ENCODE results near the gene AVPI1.
A peak's percentile ranks its signal among the peaks of the same experiment; 100 is the strongest.

AVPI1 gene

GRCh38 chr10:97686962-97687784 is at the start of gene AVPI1:
AVPI1 (minus strand) TSS chr10:97687241; CDS start chr10:97679905, 7,336 bp downstream.
- DNase-seq, result peak; percentile 96

DNA sequence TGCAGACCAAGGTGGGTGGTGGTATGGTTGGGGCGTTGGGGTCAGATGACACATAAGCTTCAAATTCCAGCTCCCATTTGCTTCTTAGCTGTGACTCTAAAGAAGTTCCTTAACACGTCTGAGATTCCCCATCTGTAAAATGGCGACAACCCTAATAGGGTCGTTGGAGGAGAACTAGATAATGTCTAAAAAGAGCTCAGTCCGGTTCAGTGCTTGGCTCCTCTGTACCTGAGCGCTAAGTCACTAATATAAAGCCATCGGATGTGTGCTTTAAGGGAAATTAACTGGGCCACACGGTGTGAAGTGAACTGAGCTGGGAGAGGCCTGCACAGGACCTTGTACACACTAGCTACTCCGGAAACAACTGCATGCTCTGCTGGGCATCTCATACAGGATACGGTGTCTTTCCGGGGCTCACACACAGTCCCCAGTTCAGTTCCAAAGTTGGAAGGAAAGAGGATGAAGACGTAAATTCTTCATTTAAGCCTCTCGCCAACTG is 49.4 kb upstream of the AVPI1 start:
- DNase-seq, result no peak

GRCh38 chr10:97734021-97734420 is 47.0 kb upstream of the AVPI1 start:
- no peak for DNase-seq

DNA sequence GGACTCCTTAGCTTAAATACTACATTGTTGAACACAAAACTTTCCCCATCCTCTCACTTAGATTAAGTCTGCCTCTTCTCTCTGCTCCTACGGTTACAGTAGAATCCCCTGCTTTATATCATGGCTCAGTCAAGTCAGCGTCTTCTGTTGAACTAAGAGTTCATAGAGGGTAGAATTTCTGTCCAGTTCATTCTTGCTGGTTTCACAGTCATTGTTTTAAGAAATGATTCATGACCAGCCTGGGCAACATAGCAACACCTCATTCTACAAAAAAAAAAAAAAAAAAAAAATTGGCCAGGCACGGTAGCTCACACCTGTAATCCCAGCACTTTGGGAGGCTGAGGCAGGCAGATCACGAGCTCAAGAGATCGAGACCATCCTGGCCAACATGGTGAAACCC is 46.2 kb upstream of the AVPI1 start:
- no peak for DNase-seq

DNA sequence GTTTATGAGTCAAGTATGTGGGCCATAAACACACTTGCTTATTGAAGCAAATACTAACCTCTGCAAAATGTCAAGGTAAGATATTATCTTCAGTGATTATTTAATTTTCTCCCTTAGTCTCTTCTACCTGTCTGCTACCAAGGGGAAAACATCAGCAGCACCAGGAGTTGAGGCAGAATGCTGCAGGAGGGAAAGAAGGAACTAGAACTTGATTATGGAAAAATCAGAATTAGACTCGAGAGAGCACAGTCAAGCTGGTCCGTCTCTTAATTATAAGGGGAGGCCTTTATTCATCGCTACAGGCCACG is 45.0 kb upstream of the AVPI1 start:
- DNase-seq, result no peak

DNA sequence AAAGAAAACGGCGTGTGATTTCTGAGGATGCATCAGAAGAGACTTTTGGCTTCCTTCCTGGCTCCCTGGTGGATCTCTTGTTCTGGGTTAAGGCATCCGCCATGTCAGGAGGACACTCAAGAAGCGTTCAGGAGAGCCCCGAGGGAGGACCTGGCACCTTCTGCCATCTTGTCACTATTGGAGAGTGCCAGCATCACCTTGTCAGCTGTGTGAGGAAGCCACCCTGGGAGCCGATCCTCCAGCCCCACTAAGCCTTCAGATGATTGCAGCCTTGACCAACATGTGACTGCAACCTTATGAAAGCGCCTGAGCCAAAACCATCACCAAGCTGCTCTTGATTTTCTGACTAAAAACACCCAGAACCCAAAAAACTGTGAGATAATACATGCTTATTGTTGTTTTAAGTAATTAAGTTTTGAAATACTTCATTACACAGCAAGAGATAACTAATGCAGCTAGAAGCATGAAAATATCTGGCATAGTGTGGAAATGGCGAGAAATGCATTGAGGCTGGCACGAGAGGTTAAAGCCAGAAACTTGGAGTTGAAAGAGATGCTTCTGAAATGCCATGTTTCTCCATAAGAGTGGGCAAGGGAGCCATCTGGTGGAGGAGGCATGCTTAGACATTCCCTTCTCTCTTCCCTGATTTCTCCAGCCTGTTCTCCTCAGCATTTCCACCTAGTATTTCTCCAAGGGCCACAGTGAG is 44.5 kb upstream of the AVPI1 start:
- peak; percentile 74 for DNase-seq

DNA sequence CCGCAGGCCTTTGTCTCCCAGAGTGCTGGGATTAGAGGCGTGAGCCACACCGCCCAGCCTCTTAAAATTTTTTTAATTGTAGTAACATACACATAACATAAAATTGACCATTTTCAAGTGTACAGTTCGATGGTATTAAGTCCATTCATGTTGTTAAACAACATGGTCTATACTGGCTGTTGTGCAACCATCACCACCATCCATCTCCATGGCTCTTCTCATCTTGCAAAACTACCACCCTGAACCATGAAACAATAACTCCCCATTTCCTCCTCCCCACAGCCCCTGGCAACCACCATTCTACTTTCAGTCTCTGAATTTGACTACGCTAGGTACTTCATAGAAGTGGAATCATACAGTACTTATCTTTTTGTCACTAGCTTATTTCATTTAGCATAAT is 42.0 kb upstream of the AVPI1 start:
- DNase-seq, result no peak

- DNase-seq, result peak; percentile 70
Measured at GRCh38 chr10:97726636-97727178, 39.7 kb upstream of the AVPI1 start.

- DNase-seq, result peak; percentile 5
Measured at GRCh38 chr10:97724341-97724941, 37.4 kb upstream of the AVPI1 start.

DNA sequence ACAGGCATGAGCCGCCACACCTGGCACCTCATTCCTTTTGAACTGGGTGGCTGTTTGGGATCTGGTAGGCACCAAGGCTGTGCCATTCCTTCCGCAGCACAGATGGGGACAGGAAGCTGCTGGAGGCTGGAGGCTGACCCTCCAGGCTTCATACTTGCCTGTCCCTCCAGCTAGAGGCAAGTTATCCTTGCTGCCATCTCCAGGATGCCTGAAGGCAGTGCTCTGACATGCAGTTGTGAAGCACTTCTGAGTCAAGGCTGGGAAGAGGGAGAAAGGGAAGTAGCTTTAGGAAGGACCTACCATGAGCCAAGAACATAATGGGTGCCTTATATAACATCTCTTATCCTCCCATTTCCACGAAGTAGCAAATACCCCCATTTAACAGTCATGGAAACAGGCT is 36.0 kb upstream of the AVPI1 start:
- DNase-seq, result no peak

- DNase-seq, result no peak
Measured at GRCh38 chr10:97721871-97722780, 35.1 kb upstream of the AVPI1 start.

DNA sequence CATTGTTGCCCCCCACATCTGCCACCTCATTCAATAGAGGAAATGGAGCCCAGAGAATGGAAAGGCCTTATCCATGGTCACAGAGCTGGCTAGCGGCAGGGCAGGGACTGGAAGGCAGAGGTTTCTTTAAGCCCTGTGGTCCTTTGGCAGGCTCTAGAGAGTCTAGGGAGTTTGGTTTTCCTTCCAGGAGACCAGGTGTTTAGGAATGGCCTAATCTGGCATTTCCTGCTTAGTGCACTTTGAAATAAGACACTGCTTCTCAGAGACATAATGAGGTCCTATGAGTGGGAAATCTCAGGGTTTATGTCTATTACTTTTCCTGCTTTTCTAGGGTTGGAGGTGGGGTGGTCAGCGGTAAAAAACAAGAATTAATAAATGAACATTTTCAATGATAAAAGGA is 32.6 kb upstream of the AVPI1 start:
- peak; percentile 20 for DNase-seq

DNA sequence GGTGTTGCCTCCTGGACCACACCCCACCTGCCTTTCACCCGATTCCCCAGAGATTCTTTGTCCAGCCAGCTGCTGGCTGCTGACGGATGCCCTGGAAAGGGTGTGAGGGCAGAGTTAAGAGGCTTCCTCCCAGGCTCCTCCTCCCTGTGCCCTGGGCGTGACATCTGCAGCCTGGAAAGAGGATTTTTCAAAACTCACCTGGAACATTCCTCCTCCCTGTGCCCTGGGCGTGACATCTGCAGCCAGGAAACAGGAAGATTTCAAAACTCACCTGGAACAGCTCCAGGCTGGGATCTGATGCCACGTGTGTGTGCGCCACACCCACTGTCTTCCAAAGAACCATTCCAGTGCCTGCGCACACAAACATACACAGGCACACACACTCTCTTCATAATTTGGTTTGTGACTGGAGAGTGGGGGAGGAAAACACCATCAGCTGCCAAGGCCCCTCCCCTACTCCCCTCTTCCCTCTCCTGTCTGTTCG is 31.7 kb upstream of the AVPI1 start:
- peak; percentile 87 for DNase-seq

GRCh38 chr10:97718178-97718577 is 31.1 kb upstream of the AVPI1 start:
- peak; percentile 33 for DNase-seq

DNA sequence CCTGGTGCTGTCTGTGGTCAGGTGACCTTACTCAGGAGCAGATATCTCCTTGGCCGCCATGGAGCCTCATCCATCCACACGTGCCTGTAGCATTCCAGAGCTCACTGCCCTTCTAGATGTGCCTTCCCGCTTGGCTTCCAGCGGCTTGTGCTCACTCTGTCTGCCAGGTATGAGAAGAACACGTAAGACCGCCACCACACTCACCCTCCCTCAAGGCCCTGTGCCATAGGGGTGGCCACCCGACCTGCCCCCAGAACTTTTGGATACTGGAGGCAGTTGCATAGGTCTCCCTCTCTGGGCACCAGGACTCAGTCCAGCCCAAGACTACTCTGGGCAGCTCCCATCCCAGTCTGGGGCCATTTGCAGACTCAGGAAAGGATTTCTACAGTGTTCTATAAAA is 30.6 kb upstream of the AVPI1 start:
- no peak for DNase-seq

- no peak for DNase-seq
Measured at GRCh38 chr10:97715259-97715874, 28.3 kb upstream of the AVPI1 start.

- DNase-seq, result no peak
Measured at GRCh38 chr10:97714401-97715258, 27.6 kb upstream of the AVPI1 start.

- peak; percentile 73 for DNase-seq
Measured at GRCh38 chr10:97713826-97714400, 26.9 kb upstream of the AVPI1 start.

GRCh38 chr10:97713339-97713825 is 26.3 kb upstream of the AVPI1 start, which contains the start of gene MARVELD1:
MARVELD1 (plus strand) TSS chr10:97713730; CDS start chr10:97713877, 147 bp downstream.
- peak; percentile 80 for DNase-seq

All from NCI-H69 (cell line).